ENCODE data around the gene KRTCAP2.
A peak's percentile ranks its signal among the peaks of the same experiment; 100 is the strongest.
"Not testable (repeated sequence)": the region's sequence is repeated elsewhere in the genome, so short reads cannot be mapped to it uniquely, and the experiment has no call there.

Gene KRTCAP2

GRCh38 chr1:155181371-155182051 is 8.4 kb upstream of the KRTCAP2 start:
- DNase-seq: no peak

GRCh38 chr1:155179112-155180031 is 6.3 kb upstream of the KRTCAP2 start:
- DNase-seq: no peak

- DNase-seq: no peak
These were observed 5.5 kb upstream of the KRTCAP2 start for GRCh38 chr1:155178441-155179111.

- no peak for DNase-seq
These were observed 4.8 kb upstream of the KRTCAP2 start for GRCh38 chr1:155177918-155178281.

- no peak for DNase-seq
These were observed 4.3 kb upstream of the KRTCAP2 start for GRCh38 chr1:155177192-155177917.

- peak; percentile 74 for DNase-seq
These were observed 3.5 kb upstream of the KRTCAP2 start for GRCh38 chr1:155176544-155177071.

GRCh38 chr1:155175927-155176371 is 2.8 kb upstream of the KRTCAP2 start:
- no peak for DNase-seq

- no peak for DNase-seq
These were observed 2.3 kb upstream of the KRTCAP2 start for GRCh38 chr1:155175281-155175926.

- peak; percentile 48 for DNase-seq
These were observed 1.5 kb upstream of the KRTCAP2 start for GRCh38 chr1:155174324-155175280.

- DNase-seq: peak; percentile 58
These were observed 597 bp upstream of the KRTCAP2 start, which contains the start of gene TRIM46 for GRCh38 chr1:155173478-155174323. Gene TRIM46 (plus strand): TSS chr1:155173849. CDS start chr1:155173967, 118 bp downstream.

- DNase-seq: no peak
These were observed 1.0 kb downstream of the KRTCAP2 start for GRCh38 chr1:155171836-155172731.

GRCh38 chr1:155170806-155171205 is 2.3 kb downstream of the KRTCAP2 start:
- no peak for DNase-seq

- no peak for DNase-seq
These were observed 2.9 kb downstream of the KRTCAP2 start for GRCh38 chr1:155170101-155170785.

- no peak for DNase-seq
These were observed 3.6 kb downstream of the KRTCAP2 start for GRCh38 chr1:155169541-155169940.

GRCh38 chr1:155168456-155169210 is 4.5 kb downstream of the KRTCAP2 start:
- DNase-seq: no peak

- not testable (repeated sequence) for DNase-seq
These were observed 5.0 kb downstream of the KRTCAP2 start for GRCh38 chr1:155168105-155168445.
